ENCODE data around the gene TFPT. TPM values are rescaled to one million over a fixed set of nuclear protein-coding genes. Genes with fewer than 3 reads are reported as not detected.

TFPT gene
- total and polyA plus RNA-seq, 7 donors = 18.2 to 28.6 (median 22.4) TPM

GRCh38 chr19:54109651-54110050 lies 5.8 kb downstream of the TFPT start:
- Histone ChIP-seq H3K27me3 (no peaks in the 10 kb centered on the region), H3K36me3 (peaks cover 8 to 67% (median 42%) of the 10 kb centered on the region in 4 donors), H3K4me1 (peaks cover 0 to 11% (median 8%) of the 10 kb centered on the region in 4 donors), H3K9me3 (no peaks in the 10 kb centered on the region), H3K4me3 (no peak overlapping the region), H3K27ac (no peak overlapping the region)
- no peak for DNase-seq
- intact Hi-C loops (cut with DNase I) = no loop called here
- WGBS, 2 donors = 80 to 84% methylated on average over 6 of the region's 6 CpGs
- TF ChIP-seq, protein P1, sequence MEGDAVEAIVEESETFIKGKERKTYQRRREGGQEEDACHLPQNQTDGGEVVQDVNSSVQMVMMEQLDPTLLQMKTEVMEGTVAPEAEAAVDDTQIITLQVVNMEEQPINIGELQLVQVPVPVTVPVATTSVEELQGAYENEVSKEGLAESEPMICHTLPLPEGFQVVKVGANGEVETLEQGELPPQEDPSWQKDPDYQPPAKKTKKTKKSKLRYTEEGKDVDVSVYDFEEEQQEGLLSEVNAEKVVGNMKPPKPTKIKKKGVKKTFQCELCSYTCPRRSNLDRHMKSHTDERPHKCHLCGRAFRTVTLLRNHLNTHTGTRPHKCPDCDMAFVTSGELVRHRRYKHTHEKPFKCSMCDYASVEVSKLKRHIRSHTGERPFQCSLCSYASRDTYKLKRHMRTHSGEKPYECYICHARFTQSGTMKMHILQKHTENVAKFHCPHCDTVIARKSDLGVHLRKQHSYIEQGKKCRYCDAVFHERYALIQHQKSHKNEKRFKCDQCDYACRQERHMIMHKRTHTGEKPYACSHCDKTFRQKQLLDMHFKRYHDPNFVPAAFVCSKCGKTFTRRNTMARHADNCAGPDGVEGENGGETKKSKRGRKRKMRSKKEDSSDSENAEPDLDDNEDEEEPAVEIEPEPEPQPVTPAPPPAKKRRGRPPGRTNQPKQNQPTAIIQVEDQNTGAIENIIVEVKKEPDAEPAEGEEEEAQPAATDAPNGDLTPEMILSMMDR (IDR thresholded peaks at IDR 0.05) = no peak
- TF ChIP-seq POLR2A (IDR thresholded peaks at IDR 0.05) = no peak
- TF ChIP-seq POLR2AphosphoS5 (IDR thresholded peaks at IDR 0.05) = no peak
- no peak for TF ChIP-seq EP300 (IDR thresholded peaks at IDR 0.05)

DNA sequence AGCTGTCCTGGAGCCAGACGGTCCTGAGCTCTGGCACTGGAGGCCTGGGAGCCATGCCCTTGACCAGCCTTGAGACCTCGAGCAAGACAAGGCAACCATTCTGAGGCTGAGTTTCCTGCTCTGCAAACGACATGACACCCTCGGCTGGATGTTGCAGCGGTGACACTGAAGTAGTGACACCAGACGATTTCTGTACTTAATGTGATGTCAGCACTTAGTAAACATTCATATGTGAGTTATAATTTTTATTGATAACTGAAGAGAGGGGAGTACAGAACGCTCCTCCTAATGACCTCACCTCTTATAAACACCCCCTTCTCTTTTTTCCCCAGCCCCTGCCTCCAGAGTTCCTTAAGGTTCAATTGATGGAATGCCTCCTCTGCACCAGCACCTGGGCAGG lies 7.0 kb downstream of the TFPT start:
- H3K27me3 ChIP-seq = no peaks in the 10 kb centered on the region
- peaks cover 8 to 67% (median 42%) of the 10 kb centered on the region in 4 donors for H3K36me3 ChIP-seq
- no peak overlapping the region for H3K4me3 ChIP-seq
- DNase-seq = no peak
- no peaks in the 10 kb centered on the region for H3K9me3 ChIP-seq
- TF ChIP-seq POLR2A (IDR thresholded peaks at IDR 0.05) = no peak
- no peak for TF ChIP-seq POLR2AphosphoS5 (IDR thresholded peaks at IDR 0.05)
- no peak for TF ChIP-seq EP300 (IDR thresholded peaks at IDR 0.05)
- TF ChIP-seq, protein P1 (IDR thresholded peaks at IDR 0.05) = no peak
- intact Hi-C loops (cut with DNase I) = no loop called here
- peaks cover 0 to 9% (median 8%) of the 10 kb centered on the region in 4 donors for H3K4me1 ChIP-seq
- WGBS, 2 donors = 78 to 87% methylated on average over 7 of the region's 7 CpGs
- no peak overlapping the region for H3K27ac ChIP-seq

- 84 to 85% methylated on average over 21 of the region's 21 CpGs for WGBS, 2 donors
- H3K9me3 ChIP-seq = no peaks in the 10 kb centered on the region
- H3K27ac ChIP-seq = no peak overlapping the region
- H3K4me3 ChIP-seq = no peak overlapping the region
- intact Hi-C loops (cut with DNase I) = no loop called here
- TF ChIP-seq, protein P1 (IDR thresholded peaks at IDR 0.05) = no peak
- TF ChIP-seq EP300 (IDR thresholded peaks at IDR 0.05) (no peak), POLR2AphosphoS5 (IDR thresholded peaks at IDR 0.05) (no peak), POLR2A (IDR thresholded peaks at IDR 0.05) (no peak)
- H3K36me3 ChIP-seq = peaks cover 8 to 67% (median 42%) of the 10 kb centered on the region in 4 donors
- no peaks in the 10 kb centered on the region for H3K27me3 ChIP-seq
- peaks cover 0 to 15% (median 13%) of the 10 kb centered on the region in 4 donors for H3K4me1 ChIP-seq
- DNase-seq = peak; percentile 51
These were observed 7.5 kb downstream of the TFPT start for GRCh38 chr19:54107876-54108490.

DNA sequence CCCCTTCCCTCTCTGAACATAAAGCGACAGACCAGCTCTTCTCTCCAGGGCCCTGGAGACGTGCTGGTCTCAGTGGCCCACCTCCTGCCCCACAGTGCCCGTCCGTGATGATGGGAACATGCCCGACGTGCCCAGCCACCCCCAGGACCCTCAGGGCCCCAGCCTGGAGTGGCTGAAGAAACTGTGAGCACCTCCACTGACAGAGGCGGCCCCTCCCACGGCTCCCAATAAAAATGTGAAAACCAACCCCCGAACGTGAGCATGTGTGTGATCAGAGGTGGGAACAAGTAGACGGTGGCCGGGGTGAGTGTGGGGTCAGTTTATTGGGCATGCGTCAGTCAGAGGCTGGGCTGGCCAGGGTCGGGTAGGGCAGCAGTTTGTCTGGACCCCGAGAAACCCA lies 8.7 kb downstream of the TFPT start:
- peak; percentile 61 for DNase-seq
- Histone ChIP-seq H3K27ac (no peak overlapping the region), H3K4me3 (no peak overlapping the region), H3K36me3 (peaks cover 8 to 62% (median 42%) of the 10 kb centered on the region in 4 donors), H3K9me3 (no peaks in the 10 kb centered on the region), H3K27me3 (no peaks in the 10 kb centered on the region), H3K4me1 (peaks cover 0 to 18% (median 16%) of the 10 kb centered on the region in 4 donors)
- 84 to 88% methylated on average over 15 of the region's 15 CpGs for WGBS, 2 donors
- intact Hi-C loops (cut with DNase I) = no loop called here
- TF ChIP-seq POLR2A (IDR thresholded peaks at IDR 0.05) = no peak
- no peak for TF ChIP-seq POLR2AphosphoS5 (IDR thresholded peaks at IDR 0.05)
- no peak for TF ChIP-seq EP300 (IDR thresholded peaks at IDR 0.05)
- TF ChIP-seq, protein P1 (IDR thresholded peaks at IDR 0.05) = no peak

Data from sigmoid colon (tissue), 7 donors.